Activated CD8-positive, alpha-beta memory T cell treated with anti-CD3 and anti-CD28 coated beads, Interleukin-2, amount 50 U/mL, for 48 hours (primary cell): ENCODE data around the gene RNF213.
"Not testable (repeated sequence)": the region's sequence is repeated elsewhere in the genome, so short reads cannot be mapped to it uniquely, and the experiment has no call there.

Experiments used
- DNase-seq: peaks from one replicate; pipeline ENCODE4 v3.0.0-alpha.2; 2020

RNF213 gene

GRCh38 chr17:80272366-80272765 is 11.7 kb downstream of the RNF213 start:
- DNase-seq, result no peak

GRCh38 chr17:80274331-80274730 is 13.7 kb downstream of the RNF213 start:
- DNase-seq, result no peak

- no peak for DNase-seq
Measured at GRCh38 chr17:80274871-80275449, 14.3 kb downstream of the RNF213 start.

DNA sequence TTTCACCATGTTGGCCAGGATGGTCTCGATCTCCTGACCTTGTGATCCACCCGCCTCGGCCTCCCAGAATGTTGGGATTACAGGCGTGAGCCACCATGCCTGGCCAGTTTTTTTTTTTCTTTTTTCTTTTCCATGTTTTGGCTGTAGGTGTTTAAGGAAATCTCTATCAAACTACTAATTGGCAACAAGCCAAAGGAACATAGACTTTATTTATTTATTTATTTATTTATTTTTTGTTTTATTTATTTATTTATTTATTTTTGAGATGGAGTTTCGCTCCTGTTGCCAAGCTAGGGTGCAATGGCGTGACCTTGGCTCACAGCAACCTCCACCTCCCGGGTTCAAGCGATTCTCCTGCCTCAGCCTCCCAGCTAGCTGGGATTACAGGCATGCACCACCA is 15.2 kb downstream of the RNF213 start:
- not testable (repeated sequence) for DNase-seq

GRCh38 chr17:80277751-80278671 is 17.4 kb downstream of the RNF213 start:
- no peak for DNase-seq

DNA sequence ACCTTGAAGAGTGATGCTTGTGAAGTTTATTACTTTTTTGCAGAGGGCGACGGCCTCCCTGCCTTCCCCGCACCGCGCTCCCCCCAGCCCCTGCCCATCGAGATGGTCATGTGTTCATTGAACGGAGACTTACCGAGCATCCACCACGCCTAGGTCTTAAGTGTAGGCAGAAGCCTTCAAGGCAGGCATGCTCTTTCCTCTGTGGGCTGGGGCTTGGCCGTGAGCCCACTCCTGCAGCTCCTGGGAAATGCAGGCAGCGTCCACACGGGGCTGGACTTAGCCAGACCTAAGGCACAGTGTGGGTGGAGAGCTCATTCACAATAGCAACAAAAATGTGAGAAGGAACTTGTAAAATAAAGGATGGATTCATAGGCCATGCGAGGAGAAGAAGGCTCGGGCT is 19.2 kb downstream of the RNF213 start:
- no peak for DNase-seq

DNA sequence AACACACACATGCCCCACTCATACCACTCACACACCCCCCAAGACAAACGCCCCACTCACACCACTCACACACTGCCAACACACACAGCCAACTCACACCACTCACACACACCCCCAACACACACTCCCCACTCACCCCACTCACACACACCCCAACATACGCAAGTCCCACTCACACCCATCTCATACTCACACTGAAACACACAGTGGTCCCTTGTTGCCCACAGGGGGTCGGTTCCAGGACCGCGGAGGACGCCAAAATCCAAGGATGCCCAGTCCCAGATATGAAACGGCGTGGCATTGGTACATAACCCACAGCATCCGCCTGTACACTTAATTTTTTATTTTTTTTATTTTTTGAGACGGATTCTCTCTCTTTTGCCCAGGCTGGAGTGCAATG is 20.9 kb downstream of the RNF213 start:
- no peak for DNase-seq

- DNase-seq, result no peak
Measured at GRCh38 chr17:80283116-80283852, 22.6 kb downstream of the RNF213 start.

GRCh38 chr17:80284631-80285030 is 24.0 kb downstream of the RNF213 start:
- no peak for DNase-seq

GRCh38 chr17:80285237-80285920 is 24.7 kb downstream of the RNF213 start:
- DNase-seq, result no peak

GRCh38 chr17:80286638-80286960 is 25.9 kb downstream of the RNF213 start:
- no peak for DNase-seq

DNA sequence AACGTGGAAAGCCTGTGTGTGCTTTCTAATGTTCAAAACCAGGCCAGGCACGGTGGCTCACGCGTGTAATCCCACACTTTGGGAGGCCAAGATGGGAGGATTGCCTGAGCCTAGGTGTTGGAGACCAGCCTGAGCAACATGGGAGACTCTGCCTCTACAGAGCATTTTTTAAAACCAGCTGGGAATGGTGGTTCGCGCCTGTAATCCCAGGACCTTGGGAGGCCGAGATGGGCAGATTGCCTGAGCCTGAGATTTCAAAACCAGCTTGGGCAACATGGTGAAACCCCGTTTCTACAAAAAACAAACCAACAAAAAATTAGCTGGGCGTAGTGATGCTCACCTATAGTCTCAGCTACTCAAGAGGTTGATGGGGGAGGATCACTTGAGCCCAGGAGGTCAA is 26.4 kb downstream of the RNF213 start:
- DNase-seq, result no peak

GRCh38 chr17:80287806-80288567 is 27.3 kb downstream of the RNF213 start:
- no peak for DNase-seq

DNA sequence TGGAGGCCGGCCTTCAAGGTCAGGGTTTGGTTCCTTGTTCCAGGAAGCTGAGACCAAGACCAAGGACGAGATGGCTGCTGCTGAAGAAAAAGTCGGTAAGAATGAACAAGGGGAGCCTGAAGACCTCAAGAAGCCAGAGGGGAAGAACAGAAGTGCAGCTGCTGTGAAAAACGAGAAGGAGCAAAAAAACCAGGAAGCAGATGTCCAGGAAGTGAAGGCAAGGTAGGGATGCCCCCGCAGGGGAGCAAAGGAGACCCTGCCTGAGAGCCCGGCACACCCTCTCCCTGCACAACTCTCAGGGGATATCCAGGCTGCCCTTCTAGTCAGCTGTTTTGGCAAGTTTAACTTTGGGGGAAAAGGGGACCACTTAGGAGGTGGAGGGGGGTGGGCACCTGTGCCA is 29.0 kb downstream of the RNF213 start:
- no peak for DNase-seq

GRCh38 chr17:80290156-80290555 is 29.5 kb downstream of the RNF213 start:
- DNase-seq, result no peak

- DNase-seq, result no peak
Measured at GRCh38 chr17:80291260-80291659, 30.6 kb downstream of the RNF213 start.

- DNase-seq, result no peak
Measured at GRCh38 chr17:80291691-80292487, 31.2 kb downstream of the RNF213 start.

DNA sequence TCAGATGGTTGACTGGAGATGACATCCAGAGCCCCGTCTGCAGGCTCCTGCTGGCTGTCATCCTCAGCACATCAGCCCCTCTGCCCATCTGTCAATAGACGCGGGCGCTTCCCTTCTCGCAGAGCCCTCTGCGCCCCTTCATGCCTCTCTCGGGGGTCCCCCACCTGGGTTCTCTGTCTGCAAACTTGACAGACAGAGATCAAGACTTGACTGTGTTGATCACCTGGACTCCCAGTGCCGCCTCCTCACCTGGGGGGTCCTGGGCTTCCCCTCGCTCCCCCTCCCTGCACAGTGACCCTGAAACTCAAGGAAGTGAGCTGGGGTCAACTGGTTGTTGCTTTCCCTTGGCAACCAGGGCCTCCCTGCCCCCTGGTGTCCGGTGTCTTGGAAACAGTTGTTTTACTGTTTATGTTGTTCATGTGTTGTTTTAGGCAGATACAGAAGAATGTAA is 31.9 kb downstream of the RNF213 start:
- no peak for DNase-seq

DNA sequence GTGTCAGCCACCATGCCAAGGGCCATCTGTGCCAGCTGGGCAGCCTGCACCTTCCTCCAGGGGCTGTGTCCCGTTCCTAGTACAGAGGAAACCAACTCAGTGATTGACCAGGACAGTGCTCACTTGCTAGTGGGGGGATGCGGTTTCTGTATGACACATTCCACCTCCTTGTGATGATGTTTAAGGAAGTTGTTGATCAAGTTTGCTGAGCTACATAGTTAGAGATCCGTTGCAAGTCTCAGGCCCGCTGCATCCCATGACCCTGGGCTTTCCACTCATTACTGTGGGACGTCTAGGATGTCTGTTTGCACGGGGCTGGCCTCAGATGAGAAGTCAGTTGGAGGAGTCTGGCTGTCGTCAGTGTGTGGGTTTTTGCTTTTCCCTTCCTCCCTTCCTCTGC is 33.6 kb downstream of the RNF213 start:
- no peak for DNase-seq

- no peak for DNase-seq
Measured at GRCh38 chr17:80294653-80295052, 34.0 kb downstream of the RNF213 start.

- no peak for DNase-seq
Measured at GRCh38 chr17:80295146-80295545, 34.5 kb downstream of the RNF213 start.

DNA sequence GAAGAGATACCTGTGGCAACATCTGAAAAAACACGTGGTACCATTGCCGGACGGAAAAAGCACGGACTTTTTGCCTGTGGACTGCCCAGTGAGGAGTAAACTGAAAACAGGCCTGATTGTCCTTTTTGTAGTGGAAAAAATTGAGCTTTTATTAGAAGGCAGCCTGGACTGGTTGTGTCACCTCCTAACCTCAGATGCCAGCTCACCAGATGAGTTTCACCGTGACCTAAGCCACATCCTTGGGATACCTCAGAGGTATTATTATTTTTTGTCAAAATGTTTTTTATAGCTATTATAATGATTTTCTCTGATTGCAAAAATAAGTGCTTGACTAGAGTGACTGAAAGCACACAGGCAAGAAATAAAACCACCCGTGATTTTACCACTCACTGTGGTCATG is 34.9 kb downstream of the RNF213 start:
- no peak for DNase-seq
